Activated T-cell treated with anti-CD3 and anti-CD28 coated beads, Interleukin-2, amount 50 U/mL, for 1 hour (primary cell): ENCODE results near the gene TBCD.

Experiments used
- DNase-seq: peaks from one replicate; pipeline ENCODE4 v3.0.0-alpha.2; 2020

The TBCD gene

GRCh38 chr17:82751571-82752370 is at the start of gene TBCD:
Gene TBCD, plus strand, starts transcription at chr17:82752065. Its CDS starts 129 bp downstream, at chr17:82752194.
- peak; percentile 92 for DNase-seq

DNA sequence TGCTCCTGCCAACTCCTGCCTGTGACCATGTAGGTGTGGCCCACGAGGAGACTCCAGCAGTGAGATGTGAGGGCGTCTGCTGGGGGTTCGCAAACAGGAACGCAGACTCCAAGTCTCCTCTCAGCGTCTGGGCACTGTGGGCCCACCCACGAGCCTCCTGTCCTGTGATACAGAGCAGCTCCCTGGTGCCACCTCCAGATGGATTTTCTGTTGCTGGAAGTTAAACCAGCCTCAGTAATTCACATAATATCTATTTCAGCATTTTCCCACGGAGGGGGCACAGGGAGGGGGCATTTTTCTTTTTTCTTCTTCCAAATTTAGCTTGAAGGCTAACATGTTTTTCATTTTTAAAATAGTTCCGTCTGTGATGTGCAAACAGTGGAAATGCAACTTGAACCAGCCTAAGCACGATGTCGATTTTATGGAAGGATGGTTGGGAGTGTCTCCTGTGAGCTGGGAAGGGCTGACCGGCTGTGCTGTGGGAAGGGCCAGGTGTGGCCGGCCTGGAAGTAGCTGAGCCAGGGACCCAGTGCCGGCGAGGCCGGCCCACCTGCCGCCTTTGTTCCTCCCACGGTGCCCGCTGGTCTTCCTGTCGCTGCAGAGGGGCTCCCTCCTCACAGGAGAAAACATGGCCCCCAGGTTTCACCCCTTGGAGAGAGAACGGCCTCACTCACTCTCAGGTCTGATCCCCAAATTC is 49.5 kb upstream of the TBCD start:
- DNase-seq, result no peak

DNA sequence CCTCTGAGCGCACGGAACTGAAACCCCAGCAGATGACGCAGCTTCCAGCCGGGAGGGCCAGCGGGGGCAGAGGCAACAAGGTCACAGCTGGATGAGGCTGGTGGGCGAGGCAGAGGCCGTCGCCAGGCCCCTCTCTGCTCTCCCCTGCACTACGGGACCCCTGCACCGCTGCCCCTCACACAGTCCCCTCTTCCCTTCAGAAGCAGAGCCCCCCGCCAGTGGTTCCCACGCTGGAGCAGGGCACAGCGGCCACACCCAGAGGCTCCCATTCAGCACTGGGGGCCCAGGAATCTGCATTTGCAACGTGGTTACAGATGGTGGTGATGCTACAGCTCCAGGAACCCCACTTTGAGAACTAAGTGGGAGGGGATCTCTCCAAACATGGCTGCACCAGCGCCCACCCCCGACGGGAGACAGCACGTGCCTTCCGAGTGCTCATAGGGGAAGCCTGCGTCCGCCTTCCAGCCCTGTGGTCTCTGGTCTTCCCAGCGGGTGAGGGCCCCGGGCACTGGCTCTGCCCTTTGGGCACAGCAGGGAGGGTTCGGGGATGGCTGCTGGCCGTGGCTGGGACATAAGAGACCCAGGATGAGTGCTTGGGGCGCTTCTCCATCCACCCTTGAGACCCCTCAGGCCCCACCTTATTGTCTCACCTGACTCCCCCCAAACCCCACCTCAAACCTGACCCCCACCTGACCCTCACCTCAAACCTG is 48.7 kb upstream of the TBCD start:
- DNase-seq, result no peak

DNA sequence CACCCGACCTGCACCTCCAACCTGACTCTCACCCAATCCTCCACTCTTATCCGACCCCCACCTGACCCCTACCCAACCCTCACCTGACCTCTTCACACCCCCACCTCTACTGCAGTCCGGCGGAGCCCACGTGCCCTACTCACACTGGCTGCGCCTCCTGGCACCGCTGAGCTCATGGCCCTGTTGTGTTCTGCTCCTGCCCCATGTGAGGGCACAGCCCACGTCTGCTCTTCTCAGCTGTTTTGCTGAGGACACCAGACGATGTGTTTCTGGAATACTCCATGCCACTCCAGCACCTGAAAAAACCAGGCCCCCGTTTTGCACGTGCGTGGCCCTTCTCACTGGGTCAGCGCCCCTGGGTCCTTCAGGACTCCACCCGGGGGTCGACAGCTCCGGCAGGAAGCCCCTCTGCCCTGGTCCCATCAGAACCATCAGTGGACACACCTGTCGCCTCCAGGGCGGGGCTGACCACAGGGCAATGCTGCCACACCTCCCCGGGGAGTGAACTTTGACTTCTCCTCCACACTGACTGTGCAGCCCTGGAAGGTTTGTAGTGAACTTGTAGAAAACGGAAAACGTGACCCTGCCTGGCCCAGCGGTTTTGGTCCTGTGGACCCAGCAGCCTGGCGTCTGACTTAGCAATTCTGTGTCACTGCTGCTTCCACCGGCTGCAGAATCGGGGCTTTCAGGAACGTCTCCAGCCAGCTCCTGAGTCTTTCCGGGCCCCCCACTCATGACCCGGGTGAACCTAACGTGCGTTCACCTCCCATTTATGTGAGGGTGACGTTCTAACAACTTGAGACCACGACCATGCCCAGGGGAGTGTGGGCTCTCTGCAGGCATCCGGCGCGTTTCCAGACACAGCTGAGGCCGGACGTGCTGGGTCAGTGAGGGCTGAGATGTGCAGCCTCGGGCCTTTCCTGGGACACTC is 47.7 kb upstream of the TBCD start:
- DNase-seq, result no peak

DNA sequence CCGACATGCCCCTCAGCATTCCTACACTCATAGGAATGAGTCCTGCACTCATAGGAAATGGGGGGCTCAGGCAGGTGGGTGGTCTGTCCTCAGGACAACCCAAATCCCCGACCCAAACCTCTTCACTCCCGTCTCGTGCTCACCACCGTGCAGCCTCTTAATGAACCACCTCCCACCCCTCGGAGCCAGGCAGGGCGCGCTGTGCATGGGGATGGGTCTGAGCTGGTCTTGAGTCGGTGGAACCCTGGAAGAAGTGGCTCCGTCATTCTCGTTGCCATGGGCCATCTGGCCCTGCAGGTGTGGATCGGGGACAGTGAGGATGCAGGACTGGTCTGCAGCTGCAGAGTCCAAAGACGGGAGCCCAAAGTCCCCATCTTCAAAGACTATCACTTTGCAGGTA is 47.0 kb upstream of the TBCD start:
- no peak for DNase-seq

GRCh38 chr17:82705756-82706155 is 46.1 kb upstream of the TBCD start:
- no peak for DNase-seq

GRCh38 chr17:82709024-82709675 is 42.7 kb upstream of the TBCD start:
- no peak for DNase-seq

GRCh38 chr17:82709676-82710498 is 42.0 kb upstream of the TBCD start:
- DNase-seq, result no peak

- DNase-seq, result no peak
These were observed 41.2 kb upstream of the TBCD start for GRCh38 chr17:82710499-82711232.

DNA sequence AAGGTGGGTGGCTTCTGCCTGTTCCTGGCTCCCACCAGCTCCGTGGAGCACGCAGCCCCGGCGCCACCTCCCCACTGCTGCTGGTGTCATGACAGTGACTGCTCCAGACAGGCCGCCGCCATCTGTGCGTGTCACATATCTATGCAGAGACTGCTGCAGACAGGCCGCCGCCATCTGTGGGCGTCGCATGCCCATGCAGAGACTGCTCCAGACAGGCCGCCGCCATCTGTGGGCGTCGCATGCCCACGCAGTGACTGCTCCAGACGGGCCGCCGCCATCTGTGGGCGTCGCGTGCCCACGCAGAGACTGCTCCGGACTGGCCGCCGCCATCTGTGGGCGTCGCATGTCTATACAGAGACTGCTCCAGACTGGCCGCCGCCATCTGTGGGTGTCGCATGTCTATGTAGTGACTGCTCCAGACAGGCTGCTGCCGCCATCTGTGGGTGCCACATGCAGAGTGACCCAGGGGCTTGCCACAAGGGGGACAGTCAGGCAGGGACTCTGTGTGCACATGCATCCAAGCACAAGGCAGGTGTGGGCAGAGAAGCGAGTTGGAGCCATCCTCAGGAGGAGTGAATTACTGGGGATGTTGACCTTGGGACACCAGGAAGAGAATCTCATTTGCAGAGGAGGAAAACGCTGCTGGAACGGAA is 38.7 kb upstream of the TBCD start:
- DNase-seq, result no peak

GRCh38 chr17:82716203-82717010 is 35.5 kb upstream of the TBCD start, which contains the start of gene FN3KRP:
Gene FN3KRP, plus strand, starts transcription at chr17:82716706. Its CDS starts 50 bp downstream, at chr17:82716756.
- DNase-seq, result peak; percentile 83

- no peak for DNase-seq
These were observed 32.7 kb upstream of the TBCD start for GRCh38 chr17:82718986-82719685.

GRCh38 chr17:82720204-82720603 is 31.7 kb upstream of the TBCD start:
- DNase-seq, result no peak

- DNase-seq, result no peak
These were observed 29.4 kb upstream of the TBCD start for GRCh38 chr17:82722341-82723013.

DNA sequence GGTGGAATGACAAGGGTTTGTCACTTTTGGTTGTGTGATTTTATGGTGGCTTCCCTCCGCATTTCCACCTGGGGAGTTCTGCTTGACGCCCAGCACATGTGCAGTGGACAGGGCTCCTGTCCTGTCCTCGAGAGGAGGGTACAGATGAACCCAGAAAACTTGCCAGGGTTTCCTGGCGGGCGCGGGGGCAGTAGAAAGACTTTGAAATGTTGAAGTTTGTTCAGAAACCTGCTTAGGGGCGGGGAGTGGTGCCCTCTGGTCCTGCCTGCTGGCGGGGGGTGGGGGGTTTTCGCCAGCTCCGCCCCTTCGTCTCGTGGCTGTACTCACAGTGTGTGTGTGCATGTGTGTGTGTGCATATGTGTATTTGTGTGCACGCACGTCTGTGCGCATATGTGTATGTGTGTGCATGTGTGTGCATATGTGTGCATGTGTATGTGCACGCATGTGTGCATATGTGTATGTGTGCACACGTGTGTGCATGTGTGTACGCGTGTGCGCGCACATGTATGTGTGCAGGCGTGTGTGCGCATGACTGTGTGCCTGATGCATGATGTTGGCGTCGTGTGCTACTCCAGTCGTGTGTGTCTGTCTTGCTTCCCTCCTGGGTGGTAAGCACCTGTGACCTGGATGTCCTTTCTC is 28.6 kb upstream of the TBCD start:
- no peak for DNase-seq

DNA sequence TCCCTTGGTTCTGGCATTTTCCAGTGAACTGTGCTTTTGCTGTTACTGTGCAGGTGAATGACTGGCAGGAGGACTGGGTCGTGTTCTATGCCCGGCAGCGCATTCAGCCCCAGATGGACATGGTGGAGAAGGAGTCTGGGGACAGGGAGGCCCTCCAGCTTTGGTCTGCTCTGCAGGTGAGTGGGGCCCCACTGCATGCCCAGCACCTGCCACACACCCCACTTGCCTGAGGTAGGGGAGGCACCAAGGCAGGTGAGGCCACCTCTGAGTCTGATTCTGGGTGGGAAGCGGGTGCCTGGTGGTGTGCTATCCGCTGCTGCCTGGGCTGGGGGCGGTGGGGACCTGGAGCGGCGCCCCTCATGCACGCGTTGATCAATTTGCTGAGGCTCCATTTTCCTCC is 25.4 kb upstream of the TBCD start:
- DNase-seq, result no peak
